Spleen (tissue), 7 donors: ENCODE measurements around the gene C3orf49.

ENCODE experiments used
- POLR2A ChIP-seq, 3 donors: fragments of 450-650 bp; IDR thresholded peaks; one replicate each; pipeline ENCODE4 v1.5.1; 2017; ENCODE audit warnings: antibody characterized with exemption in 3 of 3, mild to moderate bottlenecking in 1 of 3
- POLR2AphosphoS5 ChIP-seq, 3 donors: sonication (generic); formaldehyde crosslinking; IDR thresholded peaks; one replicate each; pipeline ENCODE4 v1.5.1; 2017; ENCODE audit warnings: antibody characterized with exemption in 3 of 3
- TF ChIP-seq, protein P1 (sequence below), 11 experiments: fragments of 200-600 bp in 7 of 11; fragments of 450-650 bp in 4 of 11; sonication (generic) in 4 of 11; IDR thresholded peaks in 8 of 11; conservative IDR thresholded peaks in 3 of 11; 1 replicate in 7 of 11; 2 replicates in 4 of 11; pipeline versions ENCODE4 v1.4.0 to v1.8.0; 2016 to 2021; ENCODE audit warnings: antibody characterized with exemption in 11 of 11, inconsistent platforms in 4 of 11, mild to moderate bottlenecking in 1 of 11
- donor health status: DM: no; HTN: no; CAD: no; lungs with moderate emphysema.
- donor health status: DM: no; HTN: no; CAD: no.
- donor health status: DM: no; HTN: no; CAD: no.

GRCh38 chr3:63867225-63867624 is 48.1 kb downstream of the C3orf49 start:
- TF ChIP-seq POLR2A (IDR thresholded peaks at IDR 0.05) (no peak), POLR2AphosphoS5 (IDR thresholded peaks at IDR 0.05) (no peak)
- TF ChIP-seq, protein P1, sequence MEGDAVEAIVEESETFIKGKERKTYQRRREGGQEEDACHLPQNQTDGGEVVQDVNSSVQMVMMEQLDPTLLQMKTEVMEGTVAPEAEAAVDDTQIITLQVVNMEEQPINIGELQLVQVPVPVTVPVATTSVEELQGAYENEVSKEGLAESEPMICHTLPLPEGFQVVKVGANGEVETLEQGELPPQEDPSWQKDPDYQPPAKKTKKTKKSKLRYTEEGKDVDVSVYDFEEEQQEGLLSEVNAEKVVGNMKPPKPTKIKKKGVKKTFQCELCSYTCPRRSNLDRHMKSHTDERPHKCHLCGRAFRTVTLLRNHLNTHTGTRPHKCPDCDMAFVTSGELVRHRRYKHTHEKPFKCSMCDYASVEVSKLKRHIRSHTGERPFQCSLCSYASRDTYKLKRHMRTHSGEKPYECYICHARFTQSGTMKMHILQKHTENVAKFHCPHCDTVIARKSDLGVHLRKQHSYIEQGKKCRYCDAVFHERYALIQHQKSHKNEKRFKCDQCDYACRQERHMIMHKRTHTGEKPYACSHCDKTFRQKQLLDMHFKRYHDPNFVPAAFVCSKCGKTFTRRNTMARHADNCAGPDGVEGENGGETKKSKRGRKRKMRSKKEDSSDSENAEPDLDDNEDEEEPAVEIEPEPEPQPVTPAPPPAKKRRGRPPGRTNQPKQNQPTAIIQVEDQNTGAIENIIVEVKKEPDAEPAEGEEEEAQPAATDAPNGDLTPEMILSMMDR (IDR thresholded peaks at IDR 0.05 in 8 of 11, conservative IDR thresholded peaks at IDR 0.05 in 3 of 11): no peak
